IPS DF 6.9 (cell line): ENCODE results near the gene PHYH.

Experiments used
- DNase-seq: peaks from one replicate; pipeline ENCODE4 v3.0.0-alpha.2; 2013; ENCODE audit warnings: low read depth, low spot score
- H3K27ac ChIP-seq: one replicate; pipeline ENCODE4 v1.5.1; 2013; ENCODE audit warnings: low read length, control low read depth
- H3K27me3 ChIP-seq: 2 replicates; pipeline ENCODE4 v1.6.1; 2013; ENCODE audit warnings: mild to moderate bottlenecking, low read length; ENCODE audit not compliant: control insufficient read depth, insufficient read depth
- H3K36me3 ChIP-seq: 2 replicates; pipeline ENCODE4 v1.6.1; 2013; ENCODE audit warnings: low read length; ENCODE audit not compliant: control insufficient read depth, insufficient read depth
- H3K4me1 ChIP-seq: 2 replicates; pipeline ENCODE4 v1.6.1; 2013; ENCODE audit warnings: low read length; ENCODE audit not compliant: control insufficient read depth, insufficient read depth
- H3K4me3 ChIP-seq: 2 replicates; pipeline ENCODE4 v1.5.1; 2013; ENCODE audit warnings: mild to moderate bottlenecking, low read length
- H3K9me3 ChIP-seq: 2 replicates; pipeline ENCODE4 v1.6.1; 2013; ENCODE audit warnings: low read length, inconsistent platforms; ENCODE audit not compliant: control insufficient read depth, insufficient read depth
- WGBS: extraction: QIAGEN DNeasy Blood & Tissue Kit; methylation state at CpG from one replicate; pipeline ENCODE4 v1.1.7; 2013; ENCODE audit warnings: mixed read lengths, missing lambda C conversion rate; ENCODE audit not compliant: insufficient read length, insufficient coverage; 5-methylcytosine and 5-hydroxymethylcytosine counted together

PHYH gene

DNA sequence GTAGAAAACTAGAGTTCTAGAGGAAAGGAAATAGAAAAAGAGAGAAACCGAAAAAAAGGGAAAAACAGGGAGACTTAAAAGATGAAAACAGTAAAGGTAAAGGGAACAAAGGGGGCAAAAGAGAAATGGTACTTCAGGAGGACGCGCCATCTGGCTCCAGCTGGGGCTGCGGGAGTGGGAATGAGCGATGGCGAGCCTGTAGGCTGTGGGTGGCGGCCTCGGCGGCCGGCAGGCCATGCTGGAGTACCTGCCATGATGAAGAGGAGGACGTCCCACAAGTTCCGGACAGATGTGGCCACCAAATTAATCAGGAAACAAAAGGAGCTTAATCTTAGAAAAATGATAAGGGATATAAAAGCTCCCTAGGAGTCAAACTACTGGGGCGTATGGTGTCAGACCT, 21.7 kb upstream of the PHYH start:
- H3K36me3 ChIP-seq = peaks cover 28% of the 10 kb centered on the region
- H3K27ac ChIP-seq = no peak overlapping the region
- no peak for DNase-seq
- no peak overlapping the region for H3K4me3 ChIP-seq
- H3K4me1 ChIP-seq = no peaks in the 10 kb centered on the region; the same call in 1 of the 2 replicates
- no peaks in the 10 kb centered on the region for H3K9me3 ChIP-seq
- WGBS = no CpG with 5 or more reads among the region's 13 CpGs
- no peaks in the 10 kb centered on the region for H3K27me3 ChIP-seq

DNA sequence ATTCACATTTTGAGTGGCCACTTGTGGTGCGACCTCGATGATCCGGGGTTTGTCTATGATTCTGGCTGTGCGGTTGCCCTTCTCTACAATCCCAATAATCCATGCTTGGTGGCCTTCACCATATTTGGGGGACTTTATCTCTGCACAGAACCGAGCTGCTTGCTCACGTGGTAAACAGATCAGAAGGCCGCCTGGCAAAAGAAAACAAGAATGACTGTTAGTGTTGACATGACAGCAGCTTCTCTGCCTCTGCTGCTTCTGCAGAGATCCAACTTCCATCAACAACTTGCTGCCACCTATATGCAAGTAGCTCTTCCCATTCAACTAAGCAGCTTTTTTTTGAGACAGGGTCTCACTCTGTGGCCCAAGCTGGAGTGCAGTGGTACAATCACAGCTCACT, 19.3 kb upstream of the PHYH start:
- Histone ChIP-seq H3K9me3 (no peaks in the 10 kb centered on the region), H3K36me3 (peaks cover 19% of the 10 kb centered on the region)
- no CpG with 5 or more reads among the region's 7 CpGs for WGBS

DNA sequence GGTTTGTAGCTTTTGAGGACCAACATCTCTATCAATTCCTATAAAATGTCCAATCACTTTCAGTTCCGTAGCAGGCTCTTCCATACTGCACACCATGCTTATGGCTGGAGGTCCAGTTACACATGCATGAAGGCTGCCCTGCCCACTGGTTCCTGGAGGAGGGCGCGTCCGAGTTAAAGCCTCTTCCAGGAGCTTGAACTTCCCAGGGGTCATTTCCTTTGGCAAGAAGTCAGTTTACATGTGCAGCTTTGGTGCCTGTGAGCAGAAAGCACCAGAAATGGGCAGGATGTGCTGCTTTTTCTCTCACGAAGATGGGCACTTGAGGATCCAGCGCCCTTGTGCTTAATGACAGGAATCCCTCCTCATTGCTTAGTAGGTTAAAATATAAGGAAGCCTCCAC, 17.6 kb upstream of the PHYH start:
- no peak overlapping the region for H3K4me3 ChIP-seq
- H3K36me3 ChIP-seq = peaks cover 14% of the 10 kb centered on the region
- no peaks in the 10 kb centered on the region for H3K27me3 ChIP-seq
- WGBS = no CpG with 5 or more reads among the region's 6 CpGs
- no peak overlapping the region for H3K27ac ChIP-seq
- H3K9me3 ChIP-seq = no peaks in the 10 kb centered on the region
- no peaks in the 10 kb centered on the region; the same call in 1 of the 2 replicates for H3K4me1 ChIP-seq
- DNase-seq = no peak

More for the DNA sequence above, 19.3 kb upstream of the PHYH start:
- H3K4me3 ChIP-seq = no peak overlapping the region
- no peaks in the 10 kb centered on the region; the same call in 1 of the 2 replicates for H3K4me1 ChIP-seq
- no peaks in the 10 kb centered on the region for H3K27me3 ChIP-seq
- no peak overlapping the region for H3K27ac ChIP-seq
- no peak for DNase-seq

DNA sequence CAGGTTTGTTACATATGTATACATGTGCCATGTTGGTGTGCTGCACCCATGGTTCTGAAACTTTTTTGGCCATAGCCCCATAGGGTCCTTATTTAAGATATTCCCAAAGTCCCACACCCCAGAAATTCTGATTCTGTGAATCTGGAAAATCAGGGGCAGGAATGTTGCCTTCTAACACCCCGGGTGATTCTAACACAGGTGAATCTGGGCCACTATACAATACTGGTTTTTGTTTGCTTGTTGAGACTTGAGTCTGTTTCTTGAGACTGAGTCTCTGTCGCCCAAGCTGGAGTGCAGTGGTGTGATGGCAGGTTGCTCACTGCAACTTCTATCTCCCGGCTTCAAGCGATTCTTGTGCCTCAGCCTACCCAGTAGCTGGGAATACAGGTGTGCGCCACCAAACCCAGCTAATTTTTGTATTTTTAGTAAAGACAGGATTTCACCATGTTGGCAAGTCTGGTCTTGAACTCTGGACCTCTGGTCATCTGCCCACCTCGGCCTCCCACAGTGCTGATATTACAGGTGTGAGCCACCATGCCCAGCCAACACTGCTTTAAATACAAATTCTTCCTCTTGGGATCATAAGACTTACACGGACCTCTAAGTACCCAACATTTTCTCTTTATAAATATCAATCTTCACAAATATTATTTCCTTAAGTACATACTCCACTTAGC, 16.9 kb upstream of the PHYH start:
- H3K4me1 ChIP-seq = no peaks in the 10 kb centered on the region
- no peaks in the 10 kb centered on the region for H3K27me3 ChIP-seq
- H3K4me3 ChIP-seq = no peak overlapping the region
- no peaks in the 10 kb centered on the region for H3K9me3 ChIP-seq
- peaks cover 13% of the 10 kb centered on the region; the same call in 1 of the 2 replicates for H3K36me3 ChIP-seq
- H3K27ac ChIP-seq = no peak overlapping the region
- DNase-seq = no peak
- WGBS = 100% methylated on average over 1 of the region's 7 CpGs

DNA sequence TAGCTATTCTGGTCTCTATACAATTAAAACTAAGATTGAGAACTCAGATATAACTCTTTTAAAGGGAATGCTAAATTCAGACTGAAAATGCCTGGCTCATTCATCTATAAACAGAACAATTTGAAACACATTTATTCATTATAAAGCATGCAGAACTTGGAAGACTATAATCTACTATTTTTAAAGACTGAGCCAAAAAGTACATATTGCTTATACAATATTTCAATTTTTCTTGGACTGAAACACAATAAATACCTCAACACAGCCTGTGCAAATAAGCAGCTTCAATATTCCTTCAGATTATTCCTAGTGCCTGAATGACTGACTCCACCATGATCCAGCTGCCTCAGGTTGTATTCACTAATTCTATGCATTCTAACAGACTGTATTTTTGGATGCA, 15.5 kb upstream of the PHYH start:
- DNase-seq = no peak
- H3K4me1 ChIP-seq = no peaks in the 10 kb centered on the region
- H3K27ac ChIP-seq = no peak overlapping the region
- no peaks in the 10 kb centered on the region for H3K27me3 ChIP-seq
- H3K9me3 ChIP-seq = no peaks in the 10 kb centered on the region
- no peak overlapping the region for H3K4me3 ChIP-seq
- peaks cover 7% of the 10 kb centered on the region; the same call in 1 of the 2 replicates for H3K36me3 ChIP-seq

DNA sequence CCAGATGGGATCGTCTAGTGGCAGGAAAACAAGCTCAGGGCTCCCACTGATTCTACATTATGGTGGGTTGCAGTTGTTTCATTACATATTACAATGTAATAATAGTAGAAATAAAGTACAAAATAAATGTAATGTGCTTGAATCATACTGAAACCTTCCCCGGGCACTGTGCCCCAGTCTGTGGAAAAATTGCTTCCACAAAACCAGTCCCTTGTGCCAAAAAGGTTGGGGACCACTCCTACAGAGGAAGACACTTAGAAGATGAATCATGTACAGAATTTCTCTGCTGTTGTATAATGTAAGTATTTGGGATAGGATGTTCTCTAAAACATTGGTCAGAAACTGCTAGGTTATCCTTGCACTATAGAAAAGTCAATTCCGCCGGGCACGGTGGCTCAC, 11.3 kb upstream of the PHYH start:
- Histone ChIP-seq H3K36me3 (no peaks in the 10 kb centered on the region), H3K4me1 (no peaks in the 10 kb centered on the region), H3K4me3 (no peak overlapping the region), H3K9me3 (no peaks in the 10 kb centered on the region), H3K27me3 (no peaks in the 10 kb centered on the region), H3K27ac (no peak overlapping the region)
- WGBS = no CpG with 5 or more reads among the region's 5 CpGs
- DNase-seq = no peak

DNA sequence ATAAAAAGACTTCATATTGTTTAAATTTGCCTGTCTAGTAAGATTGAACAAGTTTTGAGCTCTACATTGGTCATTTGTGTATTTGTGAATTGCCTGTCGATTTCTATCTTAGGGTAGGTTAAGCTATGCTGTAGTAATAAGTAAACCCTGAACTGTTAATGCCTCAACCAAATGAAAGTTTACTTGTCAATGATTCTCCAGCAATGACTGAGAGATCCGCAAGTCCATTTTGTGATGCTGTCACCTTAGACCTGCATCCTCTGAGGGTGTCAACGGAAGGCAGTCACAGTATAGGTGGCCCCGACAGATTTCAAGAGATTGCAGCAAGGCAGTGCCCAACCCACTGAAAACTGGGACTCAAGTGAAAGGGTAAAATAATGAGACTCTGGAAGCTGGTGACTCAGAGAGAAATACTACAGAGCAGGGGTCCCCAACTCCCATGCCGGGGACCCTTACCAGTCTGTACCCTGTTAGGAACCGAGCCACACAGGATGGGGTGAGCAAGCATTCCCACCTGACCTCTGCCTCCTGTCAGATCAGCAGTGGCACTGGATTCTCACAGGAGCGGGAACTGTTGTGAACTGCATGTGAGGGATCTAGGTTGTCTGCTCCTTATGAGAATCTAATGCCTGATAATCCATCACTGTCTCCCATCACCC, 10.8 kb upstream of the PHYH start:
- Histone ChIP-seq H3K27ac (no peak overlapping the region), H3K4me1 (no peaks in the 10 kb centered on the region), H3K9me3 (no peaks in the 10 kb centered on the region), H3K27me3 (no peaks in the 10 kb centered on the region), H3K4me3 (no peak overlapping the region), H3K36me3 (no peaks in the 10 kb centered on the region)
- WGBS = no CpG with 5 or more reads among the region's 7 CpGs
- DNase-seq = no peak

DNA sequence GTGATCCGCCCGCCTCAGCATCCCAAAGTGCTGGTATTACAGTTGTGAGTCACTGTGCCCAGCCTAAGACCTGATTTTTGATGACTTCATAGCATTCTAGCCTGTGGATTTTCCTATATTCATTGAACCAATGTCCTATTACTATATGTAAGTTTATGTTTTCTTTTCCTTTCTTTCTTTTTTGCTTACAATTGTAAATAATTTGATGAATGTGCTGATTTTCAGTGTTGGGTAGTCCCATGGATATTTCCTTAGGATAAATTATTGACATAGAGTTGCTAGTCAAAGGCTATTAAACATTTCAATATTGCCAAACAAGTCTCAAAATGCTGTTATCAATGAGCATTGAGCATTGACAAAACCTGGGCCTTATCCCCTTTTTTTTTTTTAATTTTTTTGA, 9.9 kb upstream of the PHYH start:
- Histone ChIP-seq H3K36me3 (no peaks in the 10 kb centered on the region), H3K27ac (no peak overlapping the region), H3K4me3 (no peak overlapping the region), H3K9me3 (no peaks in the 10 kb centered on the region), H3K27me3 (no peaks in the 10 kb centered on the region), H3K4me1 (no peaks in the 10 kb centered on the region)
- WGBS = no CpG with 5 or more reads among the region's 2 CpGs
- DNase-seq = no peak

DNA sequence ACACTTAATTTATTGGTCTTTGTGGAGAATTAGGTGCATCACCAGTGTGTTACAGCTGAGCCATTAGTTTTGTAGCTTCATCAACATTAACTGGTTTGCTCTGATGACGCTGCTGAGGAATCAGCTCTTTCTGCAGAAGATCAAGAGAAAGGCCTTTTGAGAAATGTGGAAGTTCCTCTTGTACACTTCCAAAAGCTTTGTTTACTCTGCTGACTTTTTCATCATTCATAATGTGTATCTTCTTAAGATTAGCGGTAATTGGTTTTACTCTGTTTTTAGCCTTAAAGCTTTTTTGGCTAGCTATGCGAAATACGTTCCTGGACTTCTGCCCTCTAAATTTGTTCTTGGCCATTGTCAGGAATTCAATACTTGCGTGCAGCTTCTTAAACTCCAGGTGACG, 8.2 kb upstream of the PHYH start:
- Histone ChIP-seq H3K9me3 (no peaks in the 10 kb centered on the region), H3K4me1 (no peaks in the 10 kb centered on the region), H3K36me3 (no peaks in the 10 kb centered on the region), H3K27ac (no peak overlapping the region), H3K27me3 (no peaks in the 10 kb centered on the region), H3K4me3 (no peak overlapping the region)
- no CpG with 5 or more reads among the region's 6 CpGs for WGBS
- DNase-seq = no peak

DNA sequence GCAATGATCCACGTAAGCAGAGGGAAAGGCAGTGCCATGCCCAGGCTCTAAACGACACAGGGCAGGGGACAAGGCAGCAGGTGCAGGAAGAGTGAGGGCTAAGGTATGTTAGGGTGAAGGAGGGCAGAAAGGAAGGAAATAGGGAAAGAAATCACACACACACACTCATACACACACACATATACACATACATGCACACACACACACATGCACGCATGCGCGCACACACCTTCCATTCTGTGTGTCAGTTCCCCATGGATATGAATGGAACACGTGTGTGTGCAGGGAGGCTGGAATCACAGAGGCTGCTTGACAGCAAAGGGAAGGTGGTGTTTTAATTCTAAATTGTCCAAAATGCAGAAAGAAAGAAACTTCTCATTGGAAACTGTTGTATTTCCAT, 6.2 kb upstream of the PHYH start:
- no peak overlapping the region for H3K27ac ChIP-seq
- H3K27me3 ChIP-seq = no peaks in the 10 kb centered on the region
- H3K4me3 ChIP-seq = no peak overlapping the region
- no peaks in the 10 kb centered on the region for H3K4me1 ChIP-seq
- no peak for DNase-seq
- no CpG with 5 or more reads among the region's 6 CpGs for WGBS
- no peaks in the 10 kb centered on the region for H3K9me3 ChIP-seq
- H3K36me3 ChIP-seq = no peaks in the 10 kb centered on the region
